Pancreas (tissue), 10 donors: Measurements from ENCODE around the gene ABCC8. TPM values are rescaled to one million over a fixed set of nuclear protein-coding genes. Genes with fewer than 3 reads are reported as not detected.
A peak's percentile ranks its signal among the peaks of the same experiment; 100 is the strongest.

Experiments
- ATAC-seq, 4 donors: fragments of 200-7000 bp; cut with Tn5 transposase; one replicate each; pipeline versions ENCODE4 v1.8.0 to v1.9.1; 2020; ENCODE audit warnings: mild to moderate bottlenecking in 4 of 4, moderate library complexity in 4 of 4
- DNase-seq, 6 donors: peaks; one replicate each; pipeline ENCODE4 v3.0.0-alpha.2; 2020
- FAIRE-seq: peaks from 2 replicates; lab custom pipeline; 2012; peaks lifted over from hg19 to GRCh38; lab: Jason Lieb, UNC
- H3K27ac ChIP-seq, 4 donors: fragments of 200-600 bp; sonication (generic); 1 replicate in 3 of 4; 2 replicates in 1 of 4; pipeline versions ENCODE4 v1.5.0 to v1.8.0; 2020
- H3K27me3 ChIP-seq, 4 donors: fragments of 200-600 bp; one replicate each; pipeline ENCODE4 v1.8.0; 2021
- H3K36me3 ChIP-seq, 3 donors: fragments of 200-600 bp; sonication (generic) in 1 of 3; one replicate each; pipeline versions ENCODE4 v1.5.0 to v1.8.0; 2020 to 2021
- H3K4me1 ChIP-seq, 3 donors: fragments of 200-600 bp; one replicate each; pipeline ENCODE4 v1.8.0; 2021
- H3K4me3 ChIP-seq, 4 donors: fragments of 200-600 bp; sonication (generic) in 2 of 4; one replicate each; pipeline versions ENCODE4 v1.5.0 to v1.8.0; 2020 to 2021
- H3K9me3 ChIP-seq, 4 donors: fragments of 200-600 bp; one replicate each; pipeline ENCODE4 v1.8.0; 2021
- WGBS, 2 donors: extraction: QIAGEN DNeasy Blood & Tissue Kit; methylation state at CpG; one replicate each; pipeline ENCODE4 v1.1.7; 2013; 5-methylcytosine and 5-hydroxymethylcytosine counted together
- intact Hi-C, 3 donors: fragments of 100-400 bp; cut with DNase I; formaldehyde crosslinking; loops; one replicate each; pipeline versions ENCODE4 v1.11.1 to v1.14.2; 2022
- polyA plus RNA-seq, 2 donors: library from polyadenylated mRNA; stranded (reverse); fragments of 200-250 nt; gene quantifications; one replicate each; pipeline ENCODE4 v1.2.3, GENCODE V29; 2013
- total RNA-seq, 6 donors: library from RNA; stranded (reverse); fragmentation: NEBNext Ultra II Directional in 4 of 6; extraction: Animal tissue kit (Norgen Biotek cat#: 25700) in 4 of 6; gene quantifications; one replicate each; pipeline versions ENCODE4 v1.2.1 to v1.2.4, GENCODE V29; 2021 to 2023
- TF ChIP-seq, protein P1 (sequence below), 4 donors: fragments of 200-600 bp; sonication (generic) in 3 of 4; IDR thresholded peaks; one replicate each; pipeline versions ENCODE4 v1.5.0 to v1.8.0; 2021; ENCODE audit warnings: antibody characterized with exemption in 4 of 4
- donor health status: healthy with polysubstance abuse.
- donor health status: DM: no; HTN: no; CAD: no; lungs with moderate emphysema.
- donor health status: DM: no; HTN: no; CAD: no.
- donor health status: control.
- donor health status: control.
- donor health status: Bipolar disorder and iron deficiency.
- donor health status: DM: yes; HTN: yes; CAD: no.
- donor health status: DM: no; HTN: no; CAD: no.
- donor health status: DM: no; HTN: no; CAD: no.
- donor health status: DM: yes; HTN: yes; CAD: no.

ABCC8 gene
- total and polyA plus RNA-seq, 8 donors, result 14.9 to 917 (median 53.2) TPM

GRCh38 chr11:17401316-17401715 lies 75.3 kb downstream of the ABCC8 start:
- TF ChIP-seq, protein P1, sequence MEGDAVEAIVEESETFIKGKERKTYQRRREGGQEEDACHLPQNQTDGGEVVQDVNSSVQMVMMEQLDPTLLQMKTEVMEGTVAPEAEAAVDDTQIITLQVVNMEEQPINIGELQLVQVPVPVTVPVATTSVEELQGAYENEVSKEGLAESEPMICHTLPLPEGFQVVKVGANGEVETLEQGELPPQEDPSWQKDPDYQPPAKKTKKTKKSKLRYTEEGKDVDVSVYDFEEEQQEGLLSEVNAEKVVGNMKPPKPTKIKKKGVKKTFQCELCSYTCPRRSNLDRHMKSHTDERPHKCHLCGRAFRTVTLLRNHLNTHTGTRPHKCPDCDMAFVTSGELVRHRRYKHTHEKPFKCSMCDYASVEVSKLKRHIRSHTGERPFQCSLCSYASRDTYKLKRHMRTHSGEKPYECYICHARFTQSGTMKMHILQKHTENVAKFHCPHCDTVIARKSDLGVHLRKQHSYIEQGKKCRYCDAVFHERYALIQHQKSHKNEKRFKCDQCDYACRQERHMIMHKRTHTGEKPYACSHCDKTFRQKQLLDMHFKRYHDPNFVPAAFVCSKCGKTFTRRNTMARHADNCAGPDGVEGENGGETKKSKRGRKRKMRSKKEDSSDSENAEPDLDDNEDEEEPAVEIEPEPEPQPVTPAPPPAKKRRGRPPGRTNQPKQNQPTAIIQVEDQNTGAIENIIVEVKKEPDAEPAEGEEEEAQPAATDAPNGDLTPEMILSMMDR (IDR thresholded peaks at IDR 0.05), result no peak
- 87 to 91% methylated on average over 2 of the region's 2 CpGs for WGBS, 2 donors
- Histone ChIP-seq H3K9me3 (no peaks in the 10 kb centered on the region), H3K27me3 (no peaks in the 10 kb centered on the region), H3K27ac (no peak overlapping the region), H3K4me1 (peaks cover 5 to 9% (median 9%) of the 10 kb centered on the region in 3 donors), H3K4me3 (no peak overlapping the region), H3K36me3 (no peaks in the 10 kb centered on the region)
- intact Hi-C loops, result no loop called here
- peak in 1 of 6 donors; percentile 32 for DNase-seq
- no peak for ATAC-seq
- no peak for FAIRE-seq

- Histone ChIP-seq H3K36me3 (no peaks in the 10 kb centered on the region), H3K4me3 (no peak overlapping the region), H3K9me3 (no peaks in the 10 kb centered on the region), H3K27ac (no peak overlapping the region), H3K4me1 (peaks cover 0 to 3% (median 2%) of the 10 kb centered on the region in 3 donors), H3K27me3 (no peaks in the 10 kb centered on the region)
- intact Hi-C loops, result no loop called here
- DNase-seq (peak in 1 of 6 donors; percentile 19), FAIRE-seq (no peak), ATAC-seq (no peak)
- 82 to 85% methylated on average over 19 of the region's 19 CpGs for WGBS, 2 donors
- TF ChIP-seq, protein P1 (IDR thresholded peaks at IDR 0.05), result no peak
These were observed 76.4 kb downstream of the ABCC8 start for GRCh38 chr11:17400048-17400775.

GRCh38 chr11:17399236-17399635 lies 77.4 kb downstream of the ABCC8 start:
- no peaks in the 10 kb centered on the region for H3K9me3 ChIP-seq
- H3K4me1 ChIP-seq, result no peaks in the 10 kb centered on the region
- no peak overlapping the region for H3K4me3 ChIP-seq
- H3K36me3 ChIP-seq, result no peaks in the 10 kb centered on the region
- DNase-seq (no peak), ATAC-seq (no peak), FAIRE-seq (no peak)
- intact Hi-C loops, result loop anchor here in 1 of 3 donors (10.0 kb wide), 1 partner anchor 96 kb away; no protein-coding TSS in a partner anchor
- no peak overlapping the region for H3K27ac ChIP-seq
- no peaks in the 10 kb centered on the region for H3K27me3 ChIP-seq
- TF ChIP-seq, protein P1 (IDR thresholded peaks at IDR 0.05), result no peak

- intact Hi-C loops, result loop anchor here in 1 of 3 donors (10.0 kb wide), 1 partner anchor 97 kb away; no protein-coding TSS in a partner anchor
- Histone ChIP-seq H3K27me3 (no peaks in the 10 kb centered on the region), H3K36me3 (no peaks in the 10 kb centered on the region), H3K4me3 (no peak overlapping the region), H3K27ac (no peak overlapping the region), H3K4me1 (no peaks in the 10 kb centered on the region), H3K9me3 (no peaks in the 10 kb centered on the region)
- no peak for FAIRE-seq
- 92 to 97% methylated on average over 14 of the region's 14 CpGs for WGBS, 2 donors
- ATAC-seq, result no peak
- TF ChIP-seq, protein P1 (IDR thresholded peaks at IDR 0.05), result no peak
- no peak for DNase-seq
These were observed 79.2 kb downstream of the ABCC8 start for GRCh38 chr11:17397311-17398002.
